ENCODE measurements around the gene CIDEC. TPM values are rescaled to one million over a fixed set of nuclear protein-coding genes. Genes with fewer than 3 reads are reported as not detected.

Gene CIDEC
- polyA plus RNA-seq, 2 of the 4 experiments (the other 2 are of a cell fraction): 3.3 to 6.3 TPM

- ATAC-seq: no peak
- TF ChIP-seq, protein P1, sequence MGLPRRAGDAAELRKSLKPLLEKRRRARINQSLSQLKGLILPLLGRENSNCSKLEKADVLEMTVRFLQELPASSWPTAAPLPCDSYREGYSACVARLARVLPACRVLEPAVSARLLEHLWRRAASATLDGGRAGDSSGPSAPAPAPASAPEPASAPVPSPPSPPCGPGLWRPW (IDR thresholded peaks at IDR 0.05): no peak
- TF ChIP-seq CHD2 (IDR thresholded peaks at IDR 0.05; ENCODE audit: low read length, partially characterized antibody) (no peak), MAX (IDR thresholded peaks at IDR 0.05) (no peak), RFX5 (IDR thresholded peaks at IDR 0.05) (no peak), SREBF2 (IDR thresholded peaks at IDR 0.05) (no peak), MAZ (IDR thresholded peaks at IDR 0.05; ENCODE audit: borderline replicate concordance, low read depth, low read length) (no peak), EHMT2 (IDR thresholded peaks at IDR 0.05; ENCODE audit: low read depth) (no peak), JUN (IDR thresholded peaks at IDR 0.05) (no peak), PBX3 (IDR thresholded peaks at IDR 0.05) (no peak), POLR2A (IDR thresholded peaks at IDR 0.05; ENCODE audit: low read length) (no peak), FOSL2 (IDR thresholded peaks at IDR 0.05) (no peak), FOSL2 (CRISPR knock-in tag; IDR thresholded peaks at IDR 0.05) (no peak), EP300 (IDR thresholded peaks at IDR 0.05) (no peak), CBX2 (IDR thresholded peaks at IDR 0.05; ENCODE audit: borderline replicate concordance, low read depth) (no peak), REST (IDR thresholded peaks at IDR 0.05) (no peak), RAD21 (conservative IDR thresholded peaks at IDR 0.05 in 1 of 2, IDR thresholded peaks at IDR 0.05 in 1 of 2) (no peak), MYC (IDR thresholded peaks at IDR 0.05; ENCODE audit: borderline replicate concordance, low read length) (no peak), ESRRA (IDR thresholded peaks at IDR 0.05; ENCODE audit: borderline replicate concordance, low read length) (no peak), KDM1A (IDR thresholded peaks at IDR 0.05; ENCODE audit: low read depth) (no peak), JUNB (IDR thresholded peaks at IDR 0.05) (no peak)
- H3K9me3 ChIP-seq: no peaks in the 10 kb centered on the region
- no peak for DNase-seq (ENCODE audit: low read depth in 1 of 2, low spot score in 1 of 2)
- peak overlapping the region; percentile 98 for H3K4me2 ChIP-seq
- ChIA-PET POLR2A (no interaction called here), CTCF (interaction anchor here (0.7 to 11.4 kb wide), 3 partner anchors 14 to 91 kb away, joined by 5 to 73 read pairs (median 54); partner anchors contain the start of gene CRELD1)
- H3K4me3 ChIP-seq: no peak overlapping the region
- peaks cover 29% of the 10 kb centered on the region for H3K4me1 ChIP-seq
- peak overlapping the region; percentile 84 to 89; a peak in 4 of 6 replicates for H3K27ac ChIP-seq
- 89% methylated on average over 8 of the region's 10 CpGs for WGBS (ENCODE audit: missing lambda C conversion rate)
- FAIRE-seq: no peak
Observed at GRCh38 chr3:9917820-9918219, 37.8 kb upstream of the CIDEC start.

DNA sequence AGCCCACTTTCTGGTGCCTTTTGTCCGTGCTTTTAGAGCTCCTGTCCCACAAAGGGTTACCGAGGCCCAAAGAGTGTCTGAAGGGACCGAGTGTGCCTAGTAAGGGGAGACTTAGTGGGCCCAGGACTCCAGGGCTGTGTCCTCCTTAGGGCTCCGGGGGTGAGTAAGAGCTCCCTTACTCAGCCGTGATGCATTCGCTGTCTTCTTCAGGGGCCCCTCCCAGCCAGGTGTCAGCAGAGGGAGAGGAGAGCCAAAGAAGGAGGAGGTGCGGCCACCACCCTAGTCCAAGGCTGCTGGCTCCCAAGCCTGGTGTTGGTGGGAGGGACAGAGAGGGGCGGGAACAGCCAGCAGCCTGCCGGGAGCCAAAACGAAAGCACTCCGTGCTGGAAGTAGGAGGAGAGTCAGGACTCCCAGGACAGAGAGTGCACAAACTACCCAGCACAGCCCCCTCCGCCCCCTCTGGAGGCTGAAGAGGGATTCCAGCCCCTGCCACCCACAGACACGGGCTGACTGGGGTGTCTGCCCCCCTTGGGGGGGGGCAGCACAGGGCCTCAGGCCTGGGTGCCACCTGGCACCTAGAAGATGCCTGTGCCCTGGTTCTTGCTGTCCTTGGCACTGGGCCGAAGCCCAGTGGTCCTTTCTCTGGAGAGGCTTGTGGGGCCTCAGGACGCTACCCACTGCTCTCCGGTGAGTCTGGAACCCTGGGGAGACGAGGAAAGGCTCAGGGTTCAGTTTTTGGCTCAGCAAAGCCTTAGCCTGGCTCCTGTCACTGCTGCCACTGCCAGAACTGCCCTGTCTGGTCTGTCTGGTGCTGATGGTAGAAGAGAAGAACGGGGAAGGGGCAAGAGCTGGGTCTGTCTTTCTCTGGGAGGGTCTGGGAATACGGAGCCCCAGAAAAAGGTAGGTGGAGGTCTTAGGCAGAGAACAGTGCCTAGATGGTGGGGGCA, 37.0 kb upstream of the CIDEC start, which contains the start of gene IL17RC:
Gene IL17RC (plus strand): TSS at position 365 of the 947 bp plus-strand sequence. CDS start 218 bp downstream, at position 583.
- H3K4me1 ChIP-seq: peaks cover 37% of the 10 kb centered on the region
- peak within 1 kb of the TSS; percentile 84 to 89 for H3K27ac ChIP-seq
- 10% methylated on average over 16 of the region's 19 CpGs for WGBS (ENCODE audit: missing lambda C conversion rate)
- TF ChIP-seq HEYL (CRISPR knock-in tag; IDR thresholded peaks at IDR 0.05) (no peak), HOXB5 (CRISPR knock-in tag; IDR thresholded peaks at IDR 0.05) (no peak), CEBPB (IDR thresholded peaks at IDR 0.05) (no peak), FOSL2 (IDR thresholded peaks at IDR 0.05) (no peak), FOSL2 (CRISPR knock-in tag; IDR thresholded peaks at IDR 0.05) (peak; percentile 14; the same call in 1 of the 2 replicates), TFCP2L1 (CRISPR knock-in tag; IDR thresholded peaks at IDR 0.05) (no peak), MYC (IDR thresholded peaks at IDR 0.05; ENCODE audit: borderline replicate concordance, low read length) (no peak), MAZ (IDR thresholded peaks at IDR 0.05; ENCODE audit: borderline replicate concordance, low read depth, low read length) (no peak), PHF8 (IDR thresholded peaks at IDR 0.05; ENCODE audit: borderline replicate concordance, low read depth) (peak; percentile 43; the same call in 1 of the 2 replicates), MAX (IDR thresholded peaks at IDR 0.05) (peak; percentile 38; the same call in 1 of the 2 replicates)
- DNase-seq (ENCODE audit: low read depth in 1 of 2, low spot score in 1 of 2) (peak; percentile 82 to 83), ATAC-seq (peak; percentile 90 to 95), FAIRE-seq (no peak)
- ChIA-PET POLR2A (interaction anchor here (1.2 to 1.5 kb wide), 2 partner anchors 33 to 124 kb away, joined by 3 read pairs; partner anchors contain the start of gene ARPC4), CTCF (interaction anchor here (0.7 to 11.4 kb wide), 6 partner anchors 15 to 112 kb away, joined by 3 to 73 read pairs (median 4); partner anchors contain the start of genes CIDEC, CRELD1 and JAGN1)
- no peaks in the 10 kb centered on the region for H3K9me3 ChIP-seq
- peak within 1 kb of the TSS; percentile 47 for H3K4me3 ChIP-seq
- peak within 1 kb of the TSS; percentile 98 for H3K4me2 ChIP-seq
